HEK293T (cell line): ENCODE measurements around the gene ADIPOR2.

ENCODE experiments used
- BHLHE40 ChIP-seq: fragments of 450-650 bp; IDR thresholded peaks from 2 replicates; pipeline ENCODE4 v1.6.1; 2016; ENCODE audit warnings: mild to moderate bottlenecking, moderate library complexity, borderline replicate concordance
- ELF4 ChIP-seq: fragments of 450-650 bp; IDR thresholded peaks from 2 replicates; pipeline ENCODE4 v1.6.1; 2017; ENCODE audit warnings: antibody characterized with exemption
- FOXA1 ChIP-seq: fragments of 450-650 bp; IDR thresholded peaks from 2 replicates; pipeline ENCODE4 v1.6.1; 2016; ENCODE audit warnings: mild to moderate bottlenecking
- FOXK2 ChIP-seq: fragments of 450-650 bp; IDR thresholded peaks from 2 replicates; pipeline ENCODE4 v1.6.1; 2016; ENCODE audit warnings: mild to moderate bottlenecking
- FOXM1 ChIP-seq: fragments of 450-650 bp; IDR thresholded peaks from 2 replicates; pipeline ENCODE4 v1.6.1; 2017; ENCODE audit warnings: mild to moderate bottlenecking, borderline replicate concordance
- HDGF ChIP-seq: fragments of 450-650 bp; IDR thresholded peaks from 2 replicates; pipeline ENCODE4 v1.6.1; 2017; ENCODE audit warnings: antibody characterized with exemption, borderline replicate concordance
- L3MBTL2 ChIP-seq: fragments of 450-650 bp; conservative IDR thresholded peaks from 2 replicates; pipeline ENCODE4 v1.6.1; 2016; ENCODE audit warnings: mild to moderate bottlenecking
- NFRKB ChIP-seq: fragments of 450-650 bp; IDR thresholded peaks from 2 replicates; pipeline ENCODE4 v1.6.1; 2016; ENCODE audit warnings: mild to moderate bottlenecking, moderate library complexity
- PKNOX1 ChIP-seq: fragments of 450-650 bp; IDR thresholded peaks from 2 replicates; pipeline ENCODE4 v1.6.1; 2016
- SP1 ChIP-seq: fragments of 450-650 bp; IDR thresholded peaks from 2 replicates; pipeline ENCODE4 v1.6.1; 2017
- TARDBP ChIP-seq: fragments of 450-650 bp; IDR thresholded peaks from 2 replicates; pipeline ENCODE4 v1.6.1; 2016
- ZNF384 ChIP-seq: fragments of 450-650 bp; IDR thresholded peaks from 2 replicates; pipeline ENCODE4 v1.6.1; 2016

GRCh38 chr12:1781772-1782171 is 90.9 kb downstream of the ADIPOR2 start:
- no peak for TF ChIP-seq NFRKB
- no peak for TF ChIP-seq HDGF
- TF ChIP-seq L3MBTL2 = no peak
- no peak for TF ChIP-seq BHLHE40
- no peak for TF ChIP-seq FOXA1
- TF ChIP-seq SP1 = no peak
- TF ChIP-seq ELF4 = no peak
- no peak for TF ChIP-seq ZNF384
- TF ChIP-seq PKNOX1 = no peak
- no peak for TF ChIP-seq TARDBP
- no peak for TF ChIP-seq FOXM1
- no peak for TF ChIP-seq FOXK2
